ENCODE results near the gene KISS1R. TPM values are rescaled to one million over a fixed set of nuclear protein-coding genes. Genes with fewer than 3 reads are reported as not detected.
"Not testable (repeated sequence)": the region's sequence is repeated elsewhere in the genome, so short reads cannot be mapped to it uniquely, and the experiment has no call there.

The KISS1R gene
- total and polyA plus RNA-seq, 4 donors = not detected

DNA sequence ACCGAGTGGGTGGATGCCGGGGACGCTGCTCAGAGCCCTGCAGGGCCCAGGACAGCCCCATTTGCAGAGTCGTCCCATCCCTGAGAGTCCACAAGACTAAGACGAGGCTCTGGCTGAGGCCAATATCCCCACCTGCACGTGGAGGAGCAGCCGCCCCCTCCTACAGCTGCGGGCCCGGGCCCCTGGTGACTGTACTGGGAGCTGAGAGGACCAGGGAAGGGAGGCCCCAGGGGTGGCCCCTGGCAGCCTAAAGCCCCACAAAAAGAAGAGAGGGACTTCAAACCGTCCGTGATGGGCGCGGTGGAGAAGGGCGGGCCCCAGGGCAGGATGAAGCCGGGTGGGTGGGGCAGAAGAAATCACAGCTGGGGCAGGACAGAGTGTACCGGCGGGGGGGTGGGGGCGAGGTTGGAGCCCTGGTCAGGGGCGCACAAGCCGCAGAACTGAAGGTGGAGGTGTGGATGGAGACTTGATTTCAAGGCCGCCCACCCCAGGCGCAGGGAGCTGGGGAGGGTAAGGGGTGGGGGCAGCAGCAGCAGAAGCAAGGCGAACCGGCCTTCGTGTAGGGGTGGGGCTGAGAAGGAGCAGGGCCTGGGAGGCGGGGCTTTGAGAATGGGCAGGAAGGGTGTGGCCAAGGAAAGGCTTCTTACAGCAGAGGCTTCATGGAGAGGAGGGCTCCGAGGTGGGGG is 44.7 kb upstream of the KISS1R start:
- peak in 1 of 2 donors; percentile 76 for DNase-seq
- Histone ChIP-seq H3K36me3 (ENCODE audit: control insufficient read depth in 1 of 2, insufficient read depth in 2 of 2, low read length in 1 of 2) (no peaks in the 10 kb centered on the region), H3K4me1 (ENCODE audit: control insufficient read depth in 1 of 2, insufficient read depth in 2 of 2, low read length in 2 of 2) (no peaks in the 10 kb centered on the region), H3K27me3 (ENCODE audit: control insufficient read depth in 1 of 2, insufficient read depth in 2 of 2, low read length in 1 of 2) (no peaks in the 10 kb centered on the region), H3K4me3 (ENCODE audit: low read length in 2 of 2) (no peak overlapping the region), H3K9me3 (ENCODE audit: control insufficient read depth, low read length) (no peaks in the 10 kb centered on the region), H3K27ac (ENCODE audit: low read depth in 1 of 2, low read length in 2 of 2) (no peak overlapping the region)
- WGBS, 2 donors = 86 to 88% methylated on average over 22 to 27 of the region's 27 CpGs
- intact Hi-C loops (cut with DNase I) = no loop called here
- ATAC-seq (ENCODE audit: low FRiP score) = no peak

- 90 to 100% methylated on average over 3 to 13 of the region's 13 CpGs for WGBS, 2 donors
- Histone ChIP-seq H3K4me1 (ENCODE audit: control insufficient read depth in 1 of 2, insufficient read depth in 2 of 2, low read length in 2 of 2) (no peaks in the 10 kb centered on the region), H3K9me3 (ENCODE audit: control insufficient read depth, low read length) (no peaks in the 10 kb centered on the region), H3K36me3 (ENCODE audit: control insufficient read depth in 1 of 2, insufficient read depth in 2 of 2, low read length in 1 of 2) (no peaks in the 10 kb centered on the region), H3K4me3 (ENCODE audit: low read length in 2 of 2) (no peak overlapping the region), H3K27me3 (ENCODE audit: control insufficient read depth in 1 of 2, insufficient read depth in 2 of 2, low read length in 1 of 2) (no peaks in the 10 kb centered on the region), H3K27ac (ENCODE audit: low read depth in 1 of 2, low read length in 2 of 2) (no peak overlapping the region)
- ATAC-seq (ENCODE audit: low FRiP score) = no peak
- intact Hi-C loops (cut with DNase I) = no loop called here
- no peak for DNase-seq
Measured at GRCh38 chr19:873084-873483, 44.0 kb upstream of the KISS1R start.

DNA sequence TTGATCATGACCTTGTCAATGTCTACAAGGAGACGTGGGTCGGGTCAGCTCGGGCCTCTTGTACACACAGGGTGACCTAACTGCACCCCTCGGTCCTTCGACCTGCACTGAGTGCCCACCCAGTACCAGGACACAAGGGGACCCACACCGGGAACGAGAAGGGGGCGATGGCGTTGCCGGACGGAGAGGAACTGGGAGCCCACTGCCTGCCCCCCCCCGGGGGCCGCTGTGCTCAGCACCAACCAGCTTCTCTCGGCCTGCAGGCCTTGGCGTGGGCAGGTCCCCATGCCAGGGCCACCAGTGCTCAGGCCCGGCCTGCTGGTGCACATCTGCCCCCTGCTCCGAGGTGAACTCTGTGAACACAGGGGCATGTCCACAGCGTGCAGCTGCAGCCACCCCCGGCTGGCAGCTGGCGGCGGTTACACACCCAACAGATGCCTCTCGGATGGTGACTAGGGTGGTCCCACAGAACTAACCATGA is 43.5 kb upstream of the KISS1R start:
- no peaks in the 10 kb centered on the region for H3K27me3 ChIP-seq (ENCODE audit: control insufficient read depth in 1 of 2, insufficient read depth in 2 of 2, low read length in 1 of 2)
- intact Hi-C loops (cut with DNase I) = no loop called here
- H3K27ac ChIP-seq (ENCODE audit: low read depth in 1 of 2, low read length in 2 of 2) = no peak overlapping the region
- no peaks in the 10 kb centered on the region for H3K4me1 ChIP-seq (ENCODE audit: control insufficient read depth in 1 of 2, insufficient read depth in 2 of 2, low read length in 2 of 2)
- DNase-seq = no peak
- H3K36me3 ChIP-seq (ENCODE audit: control insufficient read depth in 1 of 2, insufficient read depth in 2 of 2, low read length in 1 of 2) = no peaks in the 10 kb centered on the region
- 93 to 95% methylated on average over 22 of the region's 22 CpGs for WGBS, 2 donors
- no peak overlapping the region for H3K4me3 ChIP-seq (ENCODE audit: low read length in 2 of 2)
- no peak for ATAC-seq (ENCODE audit: low FRiP score)
- no peaks in the 10 kb centered on the region for H3K9me3 ChIP-seq (ENCODE audit: control insufficient read depth, low read length)

DNA sequence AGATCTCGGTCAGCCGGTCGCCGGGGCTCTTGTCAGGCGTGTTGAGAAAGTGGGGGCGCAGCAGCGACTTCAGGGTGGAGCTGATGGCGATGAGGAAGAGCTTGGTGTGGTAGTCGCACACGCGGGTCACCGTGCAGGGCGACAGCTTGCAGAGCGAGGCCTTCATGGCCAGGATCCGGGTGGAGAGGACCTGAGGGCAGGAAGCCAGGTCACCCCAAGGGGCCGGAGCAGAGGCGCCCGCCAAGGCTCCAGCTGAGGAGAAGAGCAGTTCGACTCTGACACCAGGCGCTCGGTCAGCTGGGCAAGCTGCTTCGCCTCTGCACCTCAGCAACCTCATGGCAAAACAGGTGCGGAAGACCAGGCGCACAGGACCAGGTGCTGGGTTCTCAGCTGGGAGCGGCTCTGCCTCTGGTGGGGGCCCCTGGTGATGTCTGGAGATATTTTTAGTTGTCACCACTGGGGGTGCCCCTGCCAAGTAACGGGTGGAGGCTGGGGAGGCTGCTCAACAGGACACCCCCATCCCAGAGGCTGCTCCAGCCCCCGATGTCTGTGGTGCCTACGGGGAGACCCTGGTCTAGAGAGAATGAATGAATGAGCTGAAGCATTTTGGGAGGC is 41.8 kb upstream of the KISS1R start:
- H3K4me1 ChIP-seq (ENCODE audit: control insufficient read depth in 1 of 2, insufficient read depth in 2 of 2, low read length in 2 of 2) = no peaks in the 10 kb centered on the region
- no peak overlapping the region for H3K4me3 ChIP-seq (ENCODE audit: low read length in 2 of 2)
- no peak for DNase-seq
- H3K27me3 ChIP-seq (ENCODE audit: control insufficient read depth in 1 of 2, insufficient read depth in 2 of 2, low read length in 1 of 2) = no peaks in the 10 kb centered on the region
- intact Hi-C loops (cut with DNase I) = no loop called here
- 93% methylated on average over 28 of the region's 28 CpGs for WGBS, 2 donors
- H3K36me3 ChIP-seq (ENCODE audit: control insufficient read depth in 1 of 2, insufficient read depth in 2 of 2, low read length in 1 of 2) = no peaks in the 10 kb centered on the region
- no peak overlapping the region for H3K27ac ChIP-seq (ENCODE audit: low read depth in 1 of 2, low read length in 2 of 2)
- ATAC-seq (ENCODE audit: low FRiP score) = no peak
- H3K9me3 ChIP-seq (ENCODE audit: control insufficient read depth, low read length) = no peaks in the 10 kb centered on the region

GRCh38 chr19:876089-876488 is 41.0 kb upstream of the KISS1R start:
- H3K27ac ChIP-seq (ENCODE audit: low read depth in 1 of 2, low read length in 2 of 2) = no peak overlapping the region
- H3K4me3 ChIP-seq (ENCODE audit: low read length in 2 of 2) = no peak overlapping the region
- H3K4me1 ChIP-seq (ENCODE audit: control insufficient read depth in 1 of 2, insufficient read depth in 2 of 2, low read length in 2 of 2) = no peaks in the 10 kb centered on the region
- no peaks in the 10 kb centered on the region for H3K27me3 ChIP-seq (ENCODE audit: control insufficient read depth in 1 of 2, insufficient read depth in 2 of 2, low read length in 1 of 2)
- ATAC-seq (ENCODE audit: low FRiP score) (no peak), DNase-seq (no peak)
- 74 to 80% methylated on average over 18 of the region's 18 CpGs for WGBS, 2 donors
- intact Hi-C loops (cut with DNase I) = no loop called here
- H3K9me3 ChIP-seq (ENCODE audit: control insufficient read depth, low read length) = no peaks in the 10 kb centered on the region
- H3K36me3 ChIP-seq (ENCODE audit: control insufficient read depth in 1 of 2, insufficient read depth in 2 of 2, low read length in 1 of 2) = peaks cover 0 to 1% of the 10 kb centered on the region in 2 donors

- DNase-seq (no peak), ATAC-seq (ENCODE audit: low FRiP score) (no peak)
- WGBS, 2 donors = 92 to 94% methylated on average over 29 of the region's 29 CpGs
- Histone ChIP-seq H3K4me3 (ENCODE audit: low read length in 2 of 2) (no peak overlapping the region), H3K27me3 (ENCODE audit: control insufficient read depth in 1 of 2, insufficient read depth in 2 of 2, low read length in 1 of 2) (no peaks in the 10 kb centered on the region), H3K4me1 (ENCODE audit: control insufficient read depth in 1 of 2, insufficient read depth in 2 of 2, low read length in 2 of 2) (no peaks in the 10 kb centered on the region), H3K9me3 (ENCODE audit: control insufficient read depth, low read length) (no peaks in the 10 kb centered on the region), H3K36me3 (ENCODE audit: control insufficient read depth in 1 of 2, insufficient read depth in 2 of 2, low read length in 1 of 2) (peaks cover 0 to 1% of the 10 kb centered on the region in 2 donors), H3K27ac (ENCODE audit: low read depth in 1 of 2, low read length in 2 of 2) (no peak overlapping the region)
- intact Hi-C loops (cut with DNase I) = no loop called here
Measured at GRCh38 chr19:876780-877314, 40.3 kb upstream of the KISS1R start.

GRCh38 chr19:877992-878660 is 39.0 kb upstream of the KISS1R start:
- H3K27ac ChIP-seq (ENCODE audit: low read depth in 1 of 2, low read length in 2 of 2); DNase-seq; H3K36me3 ChIP-seq (ENCODE audit: control insufficient read depth in 1 of 2, insufficient read depth in 2 of 2, low read length in 1 of 2); H3K4me1 ChIP-seq (ENCODE audit: control insufficient read depth in 1 of 2, insufficient read depth in 2 of 2, low read length in 2 of 2); intact Hi-C loops (cut with DNase I); H3K9me3 ChIP-seq (ENCODE audit: control insufficient read depth, low read length); H3K27me3 ChIP-seq (ENCODE audit: control insufficient read depth in 1 of 2, insufficient read depth in 2 of 2, low read length in 1 of 2); ATAC-seq (ENCODE audit: low FRiP score); H3K4me3 ChIP-seq (ENCODE audit: low read length in 2 of 2): not testable (repeated sequence)
- 84 to 89% methylated on average over 14 to 23 of the region's 23 CpGs for WGBS, 2 donors

- WGBS, 2 donors = 86 to 89% methylated on average over 20 to 24 of the region's 24 CpGs
- H3K9me3 ChIP-seq (ENCODE audit: control insufficient read depth, low read length); intact Hi-C loops (cut with DNase I); ATAC-seq (ENCODE audit: low FRiP score); H3K4me3 ChIP-seq (ENCODE audit: low read length in 2 of 2); H3K27me3 ChIP-seq (ENCODE audit: control insufficient read depth in 1 of 2, insufficient read depth in 2 of 2, low read length in 1 of 2); H3K36me3 ChIP-seq (ENCODE audit: control insufficient read depth in 1 of 2, insufficient read depth in 2 of 2, low read length in 1 of 2); H3K4me1 ChIP-seq (ENCODE audit: control insufficient read depth in 1 of 2, insufficient read depth in 2 of 2, low read length in 2 of 2); H3K27ac ChIP-seq (ENCODE audit: low read depth in 1 of 2, low read length in 2 of 2); DNase-seq: not testable (repeated sequence)
Measured at GRCh38 chr19:878751-879561, 38.2 kb upstream of the KISS1R start.

All from aorta (tissue), 5 donors.